ENCODE results near the gene TRIM46. TPM values are rescaled to one million over a fixed set of nuclear protein-coding genes. Genes with fewer than 3 reads are reported as not detected.

The TRIM46 gene
- total and polyA plus RNA-seq, 7 donors, result 0.16 to 3.0 (median 0.64) TPM; not detected in 1

DNA sequence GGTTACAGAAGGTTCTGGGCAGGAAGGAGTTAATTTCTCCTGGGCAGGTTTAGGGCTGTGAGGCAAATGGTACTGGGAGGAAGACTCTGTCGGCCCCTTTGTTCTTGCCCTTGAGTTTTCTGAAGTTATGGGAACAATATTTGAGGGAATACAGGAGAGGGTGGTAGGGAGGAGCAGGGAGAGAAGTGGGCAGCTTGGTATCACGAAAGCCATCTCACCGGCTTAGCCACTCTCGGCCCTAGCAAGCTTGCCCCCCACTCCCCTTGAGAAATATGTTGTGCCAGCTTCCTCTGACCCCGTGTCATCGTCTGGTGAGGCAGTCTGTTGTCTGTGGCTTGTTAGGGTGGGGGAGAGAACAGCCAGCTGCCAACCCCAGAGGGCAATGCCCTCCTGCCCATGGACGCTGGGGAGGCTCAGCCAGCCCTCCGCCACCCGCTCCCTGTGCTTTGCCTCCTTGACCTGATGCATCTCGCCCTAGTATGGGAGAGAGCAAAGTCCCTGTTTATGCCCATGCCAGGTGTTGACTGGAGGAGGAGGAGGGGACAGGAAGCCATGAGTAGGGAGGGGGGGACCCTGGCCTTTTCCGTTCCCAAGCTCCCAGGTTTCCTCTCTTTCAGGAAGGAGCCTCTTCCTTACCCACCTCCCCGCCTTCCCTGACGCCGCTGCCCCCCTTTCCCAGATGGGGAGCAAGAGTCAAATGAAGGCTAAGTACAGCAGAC is 44.7 kb upstream of the TRIM46 start:
- peak; percentile 69 for DNase-seq
- Histone ChIP-seq H3K4me1 (peaks cover 0 to 61% (median 47%) of the 10 kb centered on the region in 4 donors), H3K27ac (peak overlapping the region; percentile 87 to 99 (median 98)), H3K9me3 (no peaks in the 10 kb centered on the region), H3K4me3 (peak overlapping the region; percentile 62 to 65 (median 64)), H3K27me3 (no peaks in the 10 kb centered on the region), H3K36me3 (peaks cover 12 to 28% (median 14%) of the 10 kb centered on the region in 4 donors)
- intact Hi-C loops (cut with DNase I), result loop anchor here (5.0 kb wide), 1 partner anchor 38 kb away; no protein-coding TSS in a partner anchor
- peak in 1 of 4 donors; percentile 65 for TF ChIP-seq POLR2AphosphoS5 (IDR thresholded peaks at IDR 0.05)
- peak in 1 of 2 donors; percentile 54 for TF ChIP-seq POLR2A (IDR thresholded peaks at IDR 0.05)
- no peak for TF ChIP-seq EP300 (IDR thresholded peaks at IDR 0.05)
- TF ChIP-seq, protein P1, sequence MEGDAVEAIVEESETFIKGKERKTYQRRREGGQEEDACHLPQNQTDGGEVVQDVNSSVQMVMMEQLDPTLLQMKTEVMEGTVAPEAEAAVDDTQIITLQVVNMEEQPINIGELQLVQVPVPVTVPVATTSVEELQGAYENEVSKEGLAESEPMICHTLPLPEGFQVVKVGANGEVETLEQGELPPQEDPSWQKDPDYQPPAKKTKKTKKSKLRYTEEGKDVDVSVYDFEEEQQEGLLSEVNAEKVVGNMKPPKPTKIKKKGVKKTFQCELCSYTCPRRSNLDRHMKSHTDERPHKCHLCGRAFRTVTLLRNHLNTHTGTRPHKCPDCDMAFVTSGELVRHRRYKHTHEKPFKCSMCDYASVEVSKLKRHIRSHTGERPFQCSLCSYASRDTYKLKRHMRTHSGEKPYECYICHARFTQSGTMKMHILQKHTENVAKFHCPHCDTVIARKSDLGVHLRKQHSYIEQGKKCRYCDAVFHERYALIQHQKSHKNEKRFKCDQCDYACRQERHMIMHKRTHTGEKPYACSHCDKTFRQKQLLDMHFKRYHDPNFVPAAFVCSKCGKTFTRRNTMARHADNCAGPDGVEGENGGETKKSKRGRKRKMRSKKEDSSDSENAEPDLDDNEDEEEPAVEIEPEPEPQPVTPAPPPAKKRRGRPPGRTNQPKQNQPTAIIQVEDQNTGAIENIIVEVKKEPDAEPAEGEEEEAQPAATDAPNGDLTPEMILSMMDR (IDR thresholded peaks at IDR 0.05), result no peak
- whole genome bisulfite sequencing, 2 donors, result 4 to 13% methylated on average over 14 of the region's 14 CpGs

DNA sequence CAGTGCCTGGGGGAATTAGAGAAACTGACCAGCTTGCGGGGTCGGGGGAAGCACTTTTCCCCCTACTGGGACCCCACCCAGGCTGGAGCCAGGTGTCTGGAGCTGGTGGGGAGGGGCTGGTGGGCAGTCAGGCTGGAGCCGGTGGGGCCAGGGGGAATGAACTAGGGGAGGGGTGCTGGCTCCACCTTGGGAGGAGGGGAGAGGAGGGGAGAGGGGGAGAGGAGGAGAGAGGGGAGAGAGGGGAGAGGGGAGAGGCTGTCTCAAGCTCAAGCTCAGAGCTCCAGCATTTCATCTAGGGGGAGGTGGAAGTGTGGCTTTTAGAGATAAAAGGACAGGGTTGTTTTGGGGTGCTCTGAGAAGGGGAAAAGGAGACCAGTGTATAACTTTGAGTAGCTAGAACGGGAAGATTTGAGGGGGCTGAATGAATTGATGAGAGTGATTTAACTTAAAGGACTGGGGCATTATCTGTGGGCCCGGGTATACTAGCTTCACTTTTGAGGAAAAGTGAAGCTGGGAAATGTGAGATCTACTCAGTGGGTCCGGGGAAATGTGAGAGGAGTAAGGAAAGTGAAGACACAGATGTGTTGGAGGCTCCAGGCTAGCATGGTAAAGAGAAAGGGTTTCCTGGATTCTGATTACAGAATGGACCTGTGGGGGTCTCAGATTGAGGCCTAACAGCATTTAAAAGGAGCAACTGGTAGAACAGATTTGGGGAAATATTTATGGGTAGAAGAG is 43.2 kb upstream of the TRIM46 start:
- intact Hi-C loops (cut with DNase I), result no loop called here
- Histone ChIP-seq H3K4me3 (peak overlapping the region; percentile 62 to 65 (median 64)), H3K4me1 (peaks cover 0 to 73% (median 58%) of the 10 kb centered on the region in 4 donors), H3K9me3 (no peaks in the 10 kb centered on the region), H3K36me3 (peaks cover 16 to 35% (median 19%) of the 10 kb centered on the region in 4 donors), H3K27ac (peak overlapping the region; percentile 87 to 99 (median 98)), H3K27me3 (no peaks in the 10 kb centered on the region)
- 14 to 22% methylated on average over 6 of the region's 6 CpGs for WGBS, 2 donors
- DNase-seq, result no peak
- TF ChIP-seq EP300 (IDR thresholded peaks at IDR 0.05) (no peak), POLR2AphosphoS5 (IDR thresholded peaks at IDR 0.05) (no peak), POLR2A (IDR thresholded peaks at IDR 0.05) (no peak)
- TF ChIP-seq, protein P1 (IDR thresholded peaks at IDR 0.05), result no peak

DNA sequence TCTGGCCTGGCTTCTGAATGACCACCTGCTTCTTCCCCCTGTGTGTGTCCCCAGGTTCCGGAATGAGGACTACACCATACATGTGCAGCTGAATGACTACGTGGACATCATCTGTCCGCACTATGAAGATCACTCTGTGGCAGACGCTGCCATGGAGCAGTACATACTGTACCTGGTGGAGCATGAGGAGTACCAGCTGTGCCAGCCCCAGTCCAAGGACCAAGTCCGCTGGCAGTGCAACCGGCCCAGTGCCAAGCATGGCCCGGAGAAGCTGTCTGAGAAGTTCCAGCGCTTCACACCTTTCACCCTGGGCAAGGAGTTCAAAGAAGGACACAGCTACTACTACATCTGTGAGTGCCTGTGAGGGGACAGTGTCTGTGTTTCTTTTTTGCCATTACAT is 42.4 kb upstream of the TRIM46 start:
- peaks cover 0 to 64% (median 52%) of the 10 kb centered on the region in 4 donors for H3K4me1 ChIP-seq

DNA sequence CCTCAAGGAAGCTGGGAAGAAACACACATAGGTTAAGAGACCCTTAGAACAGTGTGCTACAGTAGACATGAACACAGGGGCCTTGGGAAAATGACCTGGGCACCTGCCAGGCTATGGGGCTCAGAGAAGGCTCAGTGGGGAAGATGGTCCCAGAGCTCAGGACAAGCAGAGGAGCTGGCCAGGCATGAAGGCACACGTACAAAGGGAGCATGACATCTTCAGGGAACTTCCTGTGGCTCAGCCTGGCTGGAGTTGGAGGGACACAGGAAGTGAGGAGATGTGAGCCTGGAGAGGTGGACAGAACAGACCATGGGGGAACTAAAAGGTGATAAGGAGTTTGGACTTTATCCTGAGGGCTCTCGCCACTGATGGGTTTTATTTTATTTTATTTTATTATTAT is 41.8 kb upstream of the TRIM46 start:
- 35 to 61% methylated on average over 2 of the region's 2 CpGs for WGBS, 2 donors
- H3K4me1 ChIP-seq, result peaks cover 0 to 62% (median 50%) of the 10 kb centered on the region in 4 donors
- peak overlapping the region; percentile 87 to 99 (median 98) for H3K27ac ChIP-seq
- H3K4me3 ChIP-seq, result no peak overlapping the region
- H3K36me3 ChIP-seq, result peaks cover 16 to 35% (median 19%) of the 10 kb centered on the region in 4 donors
- TF ChIP-seq EP300 (IDR thresholded peaks at IDR 0.05), result no peak
- TF ChIP-seq POLR2A (IDR thresholded peaks at IDR 0.05), result no peak
- TF ChIP-seq POLR2AphosphoS5 (IDR thresholded peaks at IDR 0.05), result no peak
- TF ChIP-seq, protein P1 (IDR thresholded peaks at IDR 0.05), result no peak
- no peak for DNase-seq
- intact Hi-C loops (cut with DNase I), result no loop called here
- H3K27me3 ChIP-seq, result no peaks in the 10 kb centered on the region
- no peaks in the 10 kb centered on the region for H3K9me3 ChIP-seq

More for the DNA sequence above, 42.4 kb upstream of the TRIM46 start:
- H3K9me3 ChIP-seq, result no peaks in the 10 kb centered on the region
- TF ChIP-seq POLR2AphosphoS5 (IDR thresholded peaks at IDR 0.05) (peak in 2 of 4 donors; percentile 27 to 71), EP300 (IDR thresholded peaks at IDR 0.05) (peak in 2 of 4 donors; percentile 66 to 86), POLR2A (IDR thresholded peaks at IDR 0.05) (no peak)
- TF ChIP-seq, protein P1 (IDR thresholded peaks at IDR 0.05), result no peak
- intact Hi-C loops (cut with DNase I), result no loop called here
- H3K36me3 ChIP-seq, result peaks cover 16 to 35% (median 19%) of the 10 kb centered on the region in 4 donors
- peak; percentile 70 for DNase-seq
- H3K27me3 ChIP-seq, result no peaks in the 10 kb centered on the region
- H3K4me3 ChIP-seq, result no peak overlapping the region
- H3K27ac ChIP-seq, result peak overlapping the region; percentile 87 to 99 (median 98)
- WGBS, 2 donors, result 48 to 81% methylated on average over 8 of the region's 8 CpGs

Measured in sigmoid colon (tissue), 7 donors.